Thyroid gland (tissue), 4 donors: Measurements from ENCODE around the gene KATNAL1. TPM values are rescaled to one million over a fixed set of nuclear protein-coding genes. Genes with fewer than 3 reads are reported as not detected.

Experiments
- DNase-seq, 2 donors: peaks; one replicate each; pipeline ENCODE4 v3.0.0-alpha.2; 2019
- H3K27ac ChIP-seq, 3 donors: fragments of 200-600 bp; sonication (generic); 1 replicate in 2 of 3; 2 replicates in 1 of 3; pipeline ENCODE4 v1.5.1; 2016 to 2019; ENCODE audit warnings: mild to moderate bottlenecking in 1 of 3, moderate library complexity in 1 of 3
- H3K27me3 ChIP-seq: fragments of 200-600 bp; sonication (generic); one replicate; pipeline ENCODE4 v1.5.1; 2019
- H3K36me3 ChIP-seq, 2 donors: fragments of 200-600 bp; sonication (generic); one replicate each; pipeline ENCODE4 v1.5.1; 2016 to 2019
- H3K4me1 ChIP-seq, 2 donors: fragments of 200-600 bp; sonication (generic); one replicate each; pipeline ENCODE4 v1.5.1; 2017 to 2019
- H3K4me3 ChIP-seq, 3 donors: fragments of 200-600 bp; sonication (generic); replicated peaks in 1 of 3; 1 replicate in 2 of 3; 2 replicates in 1 of 3; pipeline ENCODE4 v1.5.1; 2016; ENCODE audit warnings: mild to moderate bottlenecking in 1 of 3
- H3K9me3 ChIP-seq: fragments of 200-600 bp; sonication (generic); one replicate; pipeline ENCODE4 v1.5.1; 2017
- POLR2A ChIP-seq, 2 donors: fragments of 450-650 bp; IDR thresholded peaks; one replicate each; pipeline ENCODE4 v1.6.1; 2017; ENCODE audit warnings: antibody characterized with exemption in 2 of 2, mild to moderate bottlenecking in 2 of 2, moderate library complexity in 1 of 2
- WGBS, 2 donors: methylation state at CpG; one replicate each; pipeline ENCODE4 v1.1.5; 2017; 5-methylcytosine and 5-hydroxymethylcytosine counted together
- intact Hi-C: fragments of 100-400 bp; cut with DNase I; formaldehyde crosslinking; loops from one replicate; pipeline ENCODE4 v1.15.1; 2023
- total RNA-seq, 4 donors: library from RNA; depleted of rRNA; stranded (reverse); fragments of >200 nt; gene quantifications; one replicate each; pipeline ENCODE4 v1.2.3, GENCODE V29; 2016
- TF ChIP-seq, protein P1 (sequence below), 6 experiments: fragments of 200-600 bp in 3 of 6; fragments of 450-650 bp in 3 of 6; sonication (generic) in 3 of 6; IDR thresholded peaks; one replicate each; pipeline ENCODE4 v1.5.1; 2016 to 2019; ENCODE audit warnings: antibody characterized with exemption in 6 of 6, mild to moderate bottlenecking in 2 of 6, inconsistent platforms in 1 of 6, moderate library complexity in 1 of 6

KATNAL1 gene
- total RNA-seq, 4 donors from 2014 or later: 8.0 to 25.7 (median 9.5) TPM

GRCh38 chr13:30253830-30254229 lies 53.5 kb downstream of the KATNAL1 start:
- H3K27ac ChIP-seq: no peak overlapping the region
- TF ChIP-seq, protein P1, sequence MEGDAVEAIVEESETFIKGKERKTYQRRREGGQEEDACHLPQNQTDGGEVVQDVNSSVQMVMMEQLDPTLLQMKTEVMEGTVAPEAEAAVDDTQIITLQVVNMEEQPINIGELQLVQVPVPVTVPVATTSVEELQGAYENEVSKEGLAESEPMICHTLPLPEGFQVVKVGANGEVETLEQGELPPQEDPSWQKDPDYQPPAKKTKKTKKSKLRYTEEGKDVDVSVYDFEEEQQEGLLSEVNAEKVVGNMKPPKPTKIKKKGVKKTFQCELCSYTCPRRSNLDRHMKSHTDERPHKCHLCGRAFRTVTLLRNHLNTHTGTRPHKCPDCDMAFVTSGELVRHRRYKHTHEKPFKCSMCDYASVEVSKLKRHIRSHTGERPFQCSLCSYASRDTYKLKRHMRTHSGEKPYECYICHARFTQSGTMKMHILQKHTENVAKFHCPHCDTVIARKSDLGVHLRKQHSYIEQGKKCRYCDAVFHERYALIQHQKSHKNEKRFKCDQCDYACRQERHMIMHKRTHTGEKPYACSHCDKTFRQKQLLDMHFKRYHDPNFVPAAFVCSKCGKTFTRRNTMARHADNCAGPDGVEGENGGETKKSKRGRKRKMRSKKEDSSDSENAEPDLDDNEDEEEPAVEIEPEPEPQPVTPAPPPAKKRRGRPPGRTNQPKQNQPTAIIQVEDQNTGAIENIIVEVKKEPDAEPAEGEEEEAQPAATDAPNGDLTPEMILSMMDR (IDR thresholded peaks at IDR 0.05): no peak
- TF ChIP-seq POLR2A (IDR thresholded peaks at IDR 0.05): no peak
- no peak overlapping the region for H3K4me3 ChIP-seq
- no peaks in the 10 kb centered on the region for H3K36me3 ChIP-seq
- H3K9me3 ChIP-seq: no peaks in the 10 kb centered on the region
- intact Hi-C loops: no loop called here
- peaks cover 0 to 4% of the 10 kb centered on the region in 2 donors for H3K4me1 ChIP-seq
- 92 to 94% methylated on average over 7 of the region's 7 CpGs for WGBS, 2 donors
- H3K27me3 ChIP-seq: no peaks in the 10 kb centered on the region
- DNase-seq: no peak

DNA sequence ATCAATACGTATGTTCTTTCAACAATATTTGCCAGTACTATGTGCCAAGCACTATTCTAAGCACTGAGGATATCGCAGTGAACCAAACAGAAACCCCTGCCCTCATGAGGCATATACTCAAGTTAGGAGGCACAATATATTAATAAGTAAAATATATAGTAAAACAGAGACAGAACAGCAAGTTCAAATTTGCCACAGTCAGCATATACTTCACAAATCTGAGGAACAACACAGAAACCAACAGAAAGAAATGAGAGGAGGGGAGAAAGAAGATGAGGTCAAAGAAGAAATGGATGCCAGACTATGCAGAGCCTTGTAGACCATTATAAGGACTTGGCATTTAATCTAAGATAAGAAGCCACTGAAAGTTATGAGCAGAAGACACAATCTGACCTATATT lies 59.9 kb downstream of the KATNAL1 start:
- H3K27me3 ChIP-seq: no peaks in the 10 kb centered on the region
- no peaks in the 10 kb centered on the region for H3K36me3 ChIP-seq
- no peak for DNase-seq
- 98 to 99% methylated on average over 2 of the region's 2 CpGs for WGBS, 2 donors
- H3K27ac ChIP-seq: no peak overlapping the region
- no peak overlapping the region for H3K4me3 ChIP-seq
- H3K9me3 ChIP-seq: no peaks in the 10 kb centered on the region
- no peaks in the 10 kb centered on the region for H3K4me1 ChIP-seq
- TF ChIP-seq, protein P1 (IDR thresholded peaks at IDR 0.05): no peak
- TF ChIP-seq POLR2A (IDR thresholded peaks at IDR 0.05): no peak
- intact Hi-C loops: no loop called here

GRCh38 chr13:30241532-30241931 lies 65.8 kb downstream of the KATNAL1 start:
- no peak overlapping the region for H3K27ac ChIP-seq
- WGBS, 2 donors: 62 to 70% methylated on average over 2 of the region's 2 CpGs
- no peak overlapping the region for H3K4me3 ChIP-seq
- H3K9me3 ChIP-seq: no peaks in the 10 kb centered on the region
- no peaks in the 10 kb centered on the region for H3K27me3 ChIP-seq
- intact Hi-C loops: no loop called here
- TF ChIP-seq, protein P1 (IDR thresholded peaks at IDR 0.05): no peak
- TF ChIP-seq POLR2A (IDR thresholded peaks at IDR 0.05): no peak
- no peaks in the 10 kb centered on the region for H3K36me3 ChIP-seq
- no peaks in the 10 kb centered on the region for H3K4me1 ChIP-seq
- DNase-seq: no peak

- H3K9me3 ChIP-seq: no peaks in the 10 kb centered on the region
- no peak overlapping the region for H3K27ac ChIP-seq
- intact Hi-C loops: no loop called here
- H3K4me3 ChIP-seq: no peak overlapping the region
- TF ChIP-seq POLR2A (IDR thresholded peaks at IDR 0.05): no peak
- TF ChIP-seq, protein P1 (IDR thresholded peaks at IDR 0.05): no peak
- H3K4me1 ChIP-seq: no peaks in the 10 kb centered on the region
- H3K27me3 ChIP-seq: no peaks in the 10 kb centered on the region
- H3K36me3 ChIP-seq: no peaks in the 10 kb centered on the region
- WGBS, 2 donors: 73 to 97% methylated on average over 2 of the region's 2 CpGs
- no peak for DNase-seq
These were observed 66.7 kb downstream of the KATNAL1 start for GRCh38 chr13:30240608-30241007.

DNA sequence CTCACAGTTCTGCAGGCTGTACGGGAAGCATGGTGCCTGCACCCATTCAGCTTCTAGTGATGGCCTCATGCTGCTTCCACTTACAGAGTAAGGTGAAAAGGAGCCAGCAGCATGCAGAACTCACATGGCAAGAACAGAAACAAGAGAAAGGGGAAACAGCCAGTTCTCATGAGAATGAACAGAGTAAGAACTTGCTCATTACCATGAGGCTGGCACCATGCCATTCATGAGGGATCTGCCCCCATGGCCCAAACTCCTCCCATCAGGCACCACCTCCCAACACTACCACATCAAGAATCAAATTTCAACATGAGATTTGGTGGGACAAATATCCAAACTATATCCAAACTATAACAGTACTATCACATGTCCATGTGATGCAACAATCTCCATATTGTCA lies 72.1 kb downstream of the KATNAL1 start:
- no peaks in the 10 kb centered on the region for H3K4me1 ChIP-seq
- DNase-seq: no peak
- H3K27ac ChIP-seq: no peak overlapping the region
- intact Hi-C loops: no loop called here
- 95 to 100% methylated on average over 1 of the region's 1 CpG for WGBS, 2 donors
- H3K27me3 ChIP-seq: no peaks in the 10 kb centered on the region
- peaks cover 0 to 3% of the 10 kb centered on the region in 2 donors for H3K36me3 ChIP-seq
- H3K4me3 ChIP-seq: no peak overlapping the region
- TF ChIP-seq, protein P1 (IDR thresholded peaks at IDR 0.05): no peak
- no peak for TF ChIP-seq POLR2A (IDR thresholded peaks at IDR 0.05)
- H3K9me3 ChIP-seq: no peaks in the 10 kb centered on the region
